H9 (cell line): Measurements from ENCODE around the gene CCDC3. TPM values are rescaled to one million over a fixed set of nuclear protein-coding genes. Genes with fewer than 3 reads are reported as not detected.

Experiments used
- DNase-seq: peaks from one replicate; pipeline ENCODE4 v3.0.0-alpha.2; 2017
- H2AFZ ChIP-seq: one replicate; pipeline ENCODE4 v1.6.1; 2013; ENCODE audit warnings: mild to moderate bottlenecking, low read length, control low read depth, moderate library complexity
- H2AK5ac ChIP-seq: 2 replicates; pipeline ENCODE4 v1.6.1; 2013; ENCODE audit warnings: low read length, control low read depth, mixed read lengths; ENCODE audit not compliant: insufficient read length
- H2BK120ac ChIP-seq: one replicate; pipeline ENCODE4 v1.6.1; 2013; ENCODE audit warnings: low read depth, mild to moderate bottlenecking, low read length, control low read depth, inconsistent platforms; ENCODE audit not compliant: poor library complexity, severe bottlenecking
- H2BK12ac ChIP-seq: 2 replicates; pipeline ENCODE4 v1.6.1; 2013; ENCODE audit warnings: low read length, control low read depth, mixed read lengths, low read depth; ENCODE audit not compliant: insufficient read length
- H2BK15ac ChIP-seq: 2 replicates; pipeline ENCODE4 v1.6.1; 2013; ENCODE audit warnings: low read depth, low read length, control low read depth
- H2BK20ac ChIP-seq: one replicate; pipeline ENCODE4 v1.6.1; 2013; ENCODE audit warnings: low read depth, mild to moderate bottlenecking, low read length, control low read depth, inconsistent platforms; ENCODE audit not compliant: poor library complexity, severe bottlenecking
- H2BK5ac ChIP-seq: 2 replicates; pipeline ENCODE4 v1.6.1; 2013; ENCODE audit warnings: low read length, control low read depth, mixed read lengths; ENCODE audit not compliant: insufficient read length
- H3K14ac ChIP-seq: 2 replicates; pipeline ENCODE4 v1.6.1; 2013; ENCODE audit warnings: low read length, control low read depth; ENCODE audit not compliant: insufficient read depth
- H3K18ac ChIP-seq: 2 replicates; pipeline ENCODE4 v1.6.1; 2013; ENCODE audit warnings: low read depth, mild to moderate bottlenecking, mixed read lengths, low read length, control low read depth; ENCODE audit not compliant: insufficient read length
- H3K23ac ChIP-seq: 2 replicates; pipeline ENCODE4 v1.6.1; 2013; ENCODE audit warnings: low read length, control low read depth, mixed read lengths, low read depth; ENCODE audit not compliant: insufficient read length
- H3K23me2 ChIP-seq: 2 replicates; pipeline ENCODE4 v1.6.1; 2013; ENCODE audit warnings: low read depth, mild to moderate bottlenecking, mixed read lengths, low read length, control low read depth; ENCODE audit not compliant: insufficient read length, poor library complexity, severe bottlenecking
- H3K27ac ChIP-seq: 2 replicates; pipeline ENCODE4 v1.5.1; 2013; ENCODE audit warnings: low read length, control low read depth, mixed read lengths, low read depth; ENCODE audit not compliant: insufficient read length
- H3K27me3 ChIP-seq: 2 replicates; pipeline ENCODE4 v1.6.1; 2013; ENCODE audit warnings: low read length, control low read depth, inconsistent platforms; ENCODE audit not compliant: insufficient read depth
- H3K4ac ChIP-seq: 2 replicates; pipeline ENCODE4 v1.6.1; 2013; ENCODE audit warnings: low read depth, mild to moderate bottlenecking, control low read depth, inconsistent platforms, low read length, moderate library complexity
- H3K4me1 ChIP-seq: 2 replicates; pipeline ENCODE4 v1.6.1; 2013; ENCODE audit warnings: low read length, control low read depth, inconsistent platforms; ENCODE audit not compliant: insufficient read depth
- H3K4me2 ChIP-seq: 2 replicates; pipeline ENCODE4 v1.6.1; 2013; ENCODE audit warnings: low read length, control low read depth, mixed read lengths; ENCODE audit not compliant: insufficient read length, insufficient read depth
- H3K56ac ChIP-seq: 2 replicates; pipeline ENCODE4 v1.6.1; 2013; ENCODE audit warnings: low read depth, mild to moderate bottlenecking, mixed read lengths, low read length, control low read depth; ENCODE audit not compliant: insufficient read length
- H3K79me1 ChIP-seq: 2 replicates; pipeline ENCODE4 v1.6.1; 2013; ENCODE audit warnings: low read depth, mild to moderate bottlenecking, moderate library complexity, low read length, control low read depth, inconsistent platforms; ENCODE audit not compliant: insufficient read depth, poor library complexity, severe bottlenecking
- H3K79me2 ChIP-seq: 2 replicates; pipeline ENCODE4 v1.6.1; 2013; ENCODE audit warnings: low read length, control low read depth, inconsistent platforms; ENCODE audit not compliant: insufficient read depth
- H3K9ac ChIP-seq: 2 replicates; pipeline ENCODE4 v1.6.1; 2013; ENCODE audit warnings: low read length, control low read depth, mixed read lengths; ENCODE audit not compliant: insufficient read length; ENCODE audit errors: extremely low read depth
- H3K9me3 ChIP-seq: one replicate; pipeline ENCODE4 v1.6.1; 2013; ENCODE audit warnings: low read depth, low read length, inconsistent platforms; ENCODE audit not compliant: control insufficient read depth
- H3T11ph ChIP-seq: one replicate; pipeline ENCODE4 v1.6.1; 2013; ENCODE audit warnings: mild to moderate bottlenecking, low read length, control low read depth, inconsistent platforms
- H4K20me1 ChIP-seq: one replicate; pipeline ENCODE4 v1.6.1; 2013; ENCODE audit not compliant: control insufficient read depth, insufficient read length, insufficient read depth
- H4K5ac ChIP-seq: 2 replicates; pipeline ENCODE4 v1.6.1; 2013; ENCODE audit warnings: low read depth, mild to moderate bottlenecking, mixed read lengths, low read length, control low read depth; ENCODE audit not compliant: insufficient read length
- H4K8ac ChIP-seq: replicated peaks from 2 replicates; pipeline ENCODE4 v1.6.1; 2013; ENCODE audit warnings: low read length, control low read depth, mixed read lengths, low read depth; ENCODE audit not compliant: insufficient read length
- H4K91ac ChIP-seq: 2 replicates; pipeline ENCODE4 v1.6.1; 2013; ENCODE audit warnings: low read depth, mild to moderate bottlenecking, moderate library complexity, mixed read lengths, low read length, control low read depth; ENCODE audit not compliant: insufficient read length
- H3K27ac Mint-ChIP-seq, 3 experiments: 2 replicates in 2 of 3; 3 replicates in 1 of 3; pipeline ENCODE4 v1.8.0; 2020 to 2021; ENCODE audit warnings: mixed read lengths in 3 of 3, mild to moderate bottlenecking in 1 of 3, moderate library complexity in 1 of 3
- H3K27me3 Mint-ChIP-seq: 2 replicates; pipeline ENCODE4 v1.8.0; 2021; ENCODE audit warnings: low read depth, mild to moderate bottlenecking, moderate library complexity, mixed read lengths
- H3K36me3 Mint-ChIP-seq, 3 experiments: 2 replicates in 2 of 3; 3 replicates in 1 of 3; pipeline ENCODE4 v1.8.0; 2020 to 2021; ENCODE audit warnings: low read depth in 3 of 3, mixed read lengths in 3 of 3; ENCODE audit not compliant: insufficient read depth in 1 of 3
- H3K4me1 Mint-ChIP-seq, 2 experiments: 2 replicates each; pipeline ENCODE4 v1.8.0; 2020; ENCODE audit warnings: mixed read lengths in 2 of 2
- H3K4me3 Mint-ChIP-seq, 2 experiments: 2 replicates in 1 of 2; 3 replicates in 1 of 2; pipeline ENCODE4 v1.8.0; 2020 to 2021; ENCODE audit warnings: mild to moderate bottlenecking in 2 of 2, mixed read lengths in 2 of 2, moderate library complexity in 1 of 2
- H3K9me3 Mint-ChIP-seq, 2 experiments: 2 replicates in 1 of 2; 3 replicates in 1 of 2; pipeline ENCODE4 v1.8.0; 2020; ENCODE audit warnings: mild to moderate bottlenecking in 2 of 2, mixed read lengths in 2 of 2, moderate library complexity in 1 of 2
- CTCF ChIP-seq: fragments of 200-600 bp; sonication (generic); conservative IDR thresholded peaks from 3 replicates; pipeline ENCODE4 v1.8.0; 2021; ENCODE audit warnings: antibody characterized with exemption, mild to moderate bottlenecking
- WGBS: extraction: QIAGEN DNeasy Blood & Tissue Kit; methylation state at CpG from one replicate; pipeline ENCODE4 v1.1.7; 2013; ENCODE audit warnings: missing lambda C conversion rate, low lambda C conversion rate, mixed read lengths; ENCODE audit not compliant: insufficient read length; ENCODE audit errors: extremely low coverage; 5-methylcytosine and 5-hydroxymethylcytosine counted together
- total RNA-seq: library from RNA; stranded (reverse); gene quantifications from 2 replicates; pipeline ENCODE4 v1.2.1, GENCODE V29; 2021

CCDC3 gene
- total RNA-seq, 1 experiment from 2014 or later, result 2.3 TPM

DNA sequence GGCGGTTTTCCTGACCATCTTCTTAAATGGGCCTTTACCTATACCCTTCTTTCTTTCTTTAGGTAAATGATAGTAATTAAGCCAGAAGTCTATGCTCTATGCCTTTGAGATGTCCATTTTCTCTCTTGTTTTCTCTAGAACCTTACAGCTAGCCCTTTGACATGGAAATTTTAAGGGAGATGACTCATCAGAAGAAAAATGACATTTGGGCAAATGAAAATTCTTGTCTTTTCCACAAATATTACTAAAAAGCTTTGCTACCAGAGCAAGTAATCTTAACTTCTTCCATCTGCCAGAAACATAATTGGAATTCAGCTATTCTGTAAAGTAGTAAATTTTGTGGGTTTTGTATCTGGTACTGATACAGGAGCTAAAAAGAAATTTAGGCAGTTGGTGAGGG, 59.5 kb downstream of the CCDC3 start:
- H4K5ac ChIP-seq, result no peak overlapping the region
- H3K23me2 ChIP-seq, result no peaks in the 10 kb centered on the region
- Mint-ChIP-seq H3K36me3 (peaks cover 2 to 23% (median 8%) of the 10 kb centered on the region in 3 experiments; a peak in 4 of 7 replicates), H3K27me3 (no peaks in the 10 kb centered on the region; the same call in 1 of the 2 replicates), H3K9me3 (peaks cover 10% of the 10 kb centered on the region in 2 experiments; a peak in 3 of 5 replicates), H3K4me1 (peaks cover 21 to 22% of the 10 kb centered on the region in 2 experiments), H3K4me3 (no peak overlapping the region), H3K27ac (no peak overlapping the region)
- H2AK5ac ChIP-seq, result no peak overlapping the region
- H3K56ac ChIP-seq, result no peak overlapping the region
- H2BK12ac ChIP-seq, result no peak overlapping the region
- no peak overlapping the region for H2BK5ac ChIP-seq
- H2BK15ac ChIP-seq, result no peak overlapping the region
- no CpG with 5 or more reads among the region's 1 CpG for WGBS
- no peak overlapping the region for H4K8ac ChIP-seq
- H3K27me3 ChIP-seq, result peaks cover 2% of the 10 kb centered on the region; the same call in 1 of the 2 replicates
- H3T11ph ChIP-seq, result no peak overlapping the region
- no peak overlapping the region for H3K27ac ChIP-seq
- H2BK120ac ChIP-seq, result no peak overlapping the region
- no peaks in the 10 kb centered on the region for H3K9me3 ChIP-seq
- no peak overlapping the region for H4K91ac ChIP-seq
- TF ChIP-seq CTCF, result no peak
- H3K79me2 ChIP-seq, result no peaks in the 10 kb centered on the region
- H3K79me1 ChIP-seq, result no peaks in the 10 kb centered on the region
- no peak overlapping the region for H3K14ac ChIP-seq
- H2BK20ac ChIP-seq, result no peak overlapping the region
- no peak for DNase-seq
- no peak overlapping the region for H3K4me2 ChIP-seq
- H4K20me1 ChIP-seq, result no peaks in the 10 kb centered on the region
- H3K18ac ChIP-seq, result no peak overlapping the region
- H3K9ac ChIP-seq, result no peak overlapping the region
- H3K4ac ChIP-seq, result no peak overlapping the region
- no peaks in the 10 kb centered on the region for H3K4me1 ChIP-seq
- no peak overlapping the region for H3K23ac ChIP-seq
- no peak overlapping the region for H2AFZ ChIP-seq
